ENCODE measurements around the gene GATA2.

The GATA2 gene

DNA sequence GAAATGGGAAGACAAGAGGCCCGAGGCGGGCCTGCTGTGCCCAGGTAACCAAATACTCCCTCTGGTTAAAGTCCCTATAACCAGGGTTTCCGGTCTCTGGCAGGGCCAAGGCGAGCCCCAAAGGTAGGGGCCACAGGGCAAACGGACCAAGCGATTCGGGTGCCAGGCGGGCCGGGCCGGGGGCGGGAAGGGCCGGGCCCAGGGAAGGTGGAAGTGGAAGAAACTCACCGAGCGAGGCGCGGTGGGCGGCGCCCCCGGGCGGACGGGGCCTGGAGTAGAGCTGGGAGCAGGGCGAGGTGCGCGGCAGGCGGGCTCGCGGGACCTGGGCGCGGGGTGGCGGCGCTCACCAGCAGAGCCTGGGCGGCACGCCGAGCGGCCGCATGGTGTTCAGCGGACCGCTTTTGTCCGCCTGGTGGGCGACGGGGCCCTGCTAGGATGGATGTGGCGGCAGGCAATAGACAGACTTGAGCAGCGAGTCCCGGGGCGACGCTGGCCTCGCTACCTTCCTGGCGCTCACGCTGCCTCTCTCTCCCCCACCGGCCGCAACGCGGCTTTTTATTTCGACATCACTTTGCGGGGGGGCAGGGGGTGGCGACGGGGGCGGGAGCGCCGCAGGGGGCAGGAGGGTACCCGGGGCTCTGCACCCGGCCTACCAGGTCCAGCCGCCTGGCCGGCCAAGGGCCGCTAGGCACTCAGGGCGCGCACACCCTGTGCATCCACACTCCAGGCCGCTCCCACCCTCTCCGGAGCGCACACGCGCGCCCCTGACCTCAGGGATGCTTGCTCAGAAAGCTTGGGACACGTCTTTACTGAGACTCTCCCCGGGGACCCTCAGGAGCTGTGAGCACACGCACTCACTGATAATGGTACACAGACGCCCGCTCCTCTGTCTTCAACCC is at the start of gene GATA2:
Gene GATA2, minus strand, starts transcription at position 531 of the 899 bp plus-strand sequence. CDS start 6,170 bp downstream, outside the sequence.
- FAIRE-seq, result no peak
- no peak for DNase-seq (ENCODE audit: insufficient read length, low spot score)

DNA sequence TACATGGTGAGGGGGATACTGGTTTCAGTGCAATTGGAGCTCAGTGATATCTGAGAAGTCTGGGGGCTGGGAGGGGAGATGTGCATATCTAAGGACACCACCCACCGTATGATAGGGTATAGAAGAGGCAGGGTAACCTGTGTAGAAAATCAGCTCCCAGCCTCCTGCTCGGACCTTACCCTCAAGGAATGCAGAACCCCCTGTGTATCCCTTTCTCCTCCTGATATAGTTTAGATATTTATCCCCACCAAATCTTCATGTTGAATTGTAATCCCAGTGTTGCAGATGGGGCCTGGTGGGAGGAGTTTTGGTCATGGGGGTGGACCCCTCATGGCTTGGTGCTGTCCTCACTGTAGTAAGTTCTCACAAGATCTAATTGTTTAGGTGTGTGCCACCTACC is 48.2 kb upstream of the GATA2 start:
- FAIRE-seq (no peak), DNase-seq (ENCODE audit: insufficient read length, low spot score) (no peak)

DNA sequence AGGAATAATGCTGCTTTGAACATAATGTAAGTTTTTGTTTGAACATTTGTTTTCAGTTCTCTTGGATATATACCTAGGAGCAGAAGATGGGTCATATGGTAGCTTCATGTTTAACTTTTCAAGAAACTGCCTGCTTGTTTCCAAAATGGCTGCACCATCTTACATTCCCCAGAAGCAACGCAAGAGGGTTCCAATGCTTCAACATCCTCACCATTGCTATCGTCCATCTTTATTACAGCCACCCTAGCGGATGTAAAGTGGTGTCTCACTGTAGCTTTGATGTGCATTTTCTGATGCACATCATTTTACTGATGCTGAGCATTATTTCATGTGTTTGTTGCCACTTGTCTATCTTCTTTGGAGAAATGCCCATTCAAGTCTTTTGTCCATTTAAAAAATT is 46.4 kb upstream of the GATA2 start:
- FAIRE-seq (no peak), DNase-seq (ENCODE audit: insufficient read length, low spot score) (no peak)

DNA sequence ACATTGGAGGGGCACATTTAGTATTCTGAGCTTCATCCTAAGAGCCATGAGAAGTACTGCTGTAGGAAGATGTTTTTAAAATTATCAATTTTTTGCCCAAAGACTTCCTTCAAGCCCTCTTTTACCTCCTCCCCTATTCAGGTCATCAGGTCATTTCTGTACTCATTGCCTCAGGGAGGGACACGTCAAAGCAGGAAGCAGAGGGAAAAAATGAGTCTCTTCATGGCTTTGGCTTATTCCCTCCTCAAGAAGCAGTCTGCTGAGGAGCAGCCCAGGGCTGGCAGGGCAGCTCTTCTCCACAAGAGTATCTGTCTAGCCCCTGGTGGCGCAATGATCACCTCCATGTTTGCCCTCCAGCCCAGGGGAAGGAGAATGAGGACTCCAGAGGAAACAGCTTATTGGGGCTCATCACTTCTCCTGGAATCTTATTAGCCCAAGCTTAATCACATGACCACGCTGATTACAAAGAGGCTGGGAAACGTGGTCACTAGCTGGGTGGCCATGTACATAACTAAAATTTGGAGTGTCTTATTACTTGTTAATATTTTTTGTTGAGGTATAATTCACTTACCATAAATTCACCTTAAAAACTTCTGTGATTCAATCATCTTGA is 44.2 kb upstream of the GATA2 start:
- no peak for DNase-seq (ENCODE audit: insufficient read length, low spot score)

DNA sequence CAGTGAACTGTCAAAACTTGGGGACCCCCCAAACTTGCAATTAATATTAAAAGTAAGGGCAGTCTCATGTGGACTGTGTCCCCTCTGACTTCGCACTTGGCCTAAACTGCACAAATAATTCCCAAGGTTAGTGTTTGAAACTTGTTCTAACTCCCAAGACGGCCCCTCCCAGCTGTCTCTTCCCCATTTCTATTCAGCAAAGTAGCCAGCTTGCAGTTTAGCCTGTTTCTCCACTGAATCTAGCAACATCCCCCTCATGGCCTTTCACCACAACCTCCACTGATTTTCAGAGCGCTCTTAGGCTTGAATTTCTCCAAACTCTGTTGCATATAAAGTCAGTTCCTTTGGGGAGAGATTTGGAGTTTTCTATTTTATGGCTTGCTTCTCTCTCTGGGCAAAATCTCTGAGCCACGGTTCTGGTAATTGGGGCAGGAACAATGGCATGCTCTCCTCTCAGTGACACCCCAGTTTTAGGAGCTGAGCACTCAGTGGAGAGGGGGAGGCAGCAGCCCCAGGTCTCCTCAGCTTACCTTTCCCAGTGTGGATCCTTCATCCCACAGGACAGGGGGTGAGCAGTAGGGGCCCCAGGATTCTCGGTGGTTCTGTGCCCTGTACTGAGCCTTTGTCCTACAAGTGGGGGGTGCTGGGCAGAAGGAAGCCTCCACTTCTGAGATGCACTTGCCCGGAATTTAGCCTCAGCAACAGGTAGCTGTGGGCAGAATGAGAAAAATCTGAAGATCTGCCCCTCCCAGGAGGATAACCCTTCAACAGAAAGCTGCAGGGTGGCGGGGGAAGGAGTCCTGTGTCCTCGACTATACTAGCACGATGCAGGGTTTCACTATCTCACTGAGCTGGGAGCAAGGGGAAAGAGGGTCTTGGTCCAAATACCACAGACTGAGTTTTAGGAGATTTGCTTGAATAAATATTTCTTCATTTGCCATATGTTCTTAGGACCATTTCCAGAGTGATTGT is 39.3 kb upstream of the GATA2 start:
- no peak for FAIRE-seq
- DNase-seq (ENCODE audit: insufficient read length, low spot score), result no peak

More for the DNA sequence above, 44.2 kb upstream of the GATA2 start:
- no peak for FAIRE-seq

DNA sequence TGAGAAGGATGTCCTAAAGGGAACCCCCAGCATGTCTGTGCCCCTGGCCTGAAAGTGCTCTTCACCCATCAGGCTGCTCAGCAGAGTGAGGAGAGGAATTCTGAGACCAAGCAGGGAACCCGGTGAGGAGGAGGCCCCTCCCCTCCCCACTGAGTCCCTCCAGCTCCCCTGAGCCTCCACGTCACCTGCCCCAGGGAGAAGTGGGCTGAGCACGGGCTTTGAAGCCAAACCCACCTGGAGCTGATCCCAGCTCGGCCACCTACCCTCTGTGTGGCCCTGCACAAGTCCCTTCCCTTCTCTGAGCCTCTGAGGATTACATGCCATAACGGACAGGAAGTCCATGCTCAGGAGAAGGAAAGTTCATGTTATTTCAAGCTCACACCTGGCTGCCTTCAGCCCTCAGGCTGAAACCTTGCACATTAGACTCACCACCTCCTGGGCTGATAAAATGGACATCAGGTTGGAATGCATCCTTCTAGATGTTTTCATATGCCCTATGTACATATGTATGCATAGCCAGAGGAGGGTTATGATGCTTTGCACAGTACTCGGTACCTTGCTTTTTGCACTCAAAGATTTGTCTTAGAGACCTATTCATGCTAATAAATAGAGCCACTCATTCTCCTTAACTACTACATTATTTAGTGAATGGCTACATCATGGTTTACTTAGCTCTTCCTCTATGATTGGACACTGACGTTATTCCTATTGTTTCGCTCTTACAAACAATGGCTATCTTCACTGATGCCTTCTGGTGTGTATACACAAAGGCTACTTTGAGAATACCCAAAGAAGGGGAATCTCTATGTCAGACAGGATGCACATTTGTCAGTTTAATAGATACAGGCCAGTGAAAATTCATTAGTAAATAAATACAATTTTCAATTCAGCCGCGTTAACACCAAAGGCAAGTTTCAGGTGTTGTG is 31.6 kb upstream of the GATA2 start:
- DNase-seq (ENCODE audit: insufficient read length, low spot score), result no peak
- no peak for FAIRE-seq

DNA sequence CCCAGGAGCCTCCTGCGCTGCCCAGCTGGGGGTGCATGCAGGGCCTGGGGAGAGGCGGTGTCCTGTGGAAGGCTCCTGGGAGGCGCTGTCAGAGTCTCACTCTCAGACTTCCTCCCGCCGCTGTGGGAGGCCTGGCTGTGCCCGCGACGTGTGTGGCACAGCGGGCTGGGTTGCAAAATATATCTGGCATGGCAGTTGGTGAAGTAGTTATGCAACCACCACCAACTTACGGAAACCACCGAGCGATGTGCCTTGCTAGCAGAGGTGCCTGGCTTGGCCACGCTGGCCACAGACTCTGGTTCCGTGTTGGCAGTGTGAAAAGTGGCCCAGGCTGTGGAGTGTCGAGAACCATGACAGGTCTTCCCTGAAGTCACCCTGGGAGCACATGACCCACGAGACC is 30.6 kb upstream of the GATA2 start:
- FAIRE-seq (no peak), DNase-seq (ENCODE audit: insufficient read length, low spot score) (no peak)

DNA sequence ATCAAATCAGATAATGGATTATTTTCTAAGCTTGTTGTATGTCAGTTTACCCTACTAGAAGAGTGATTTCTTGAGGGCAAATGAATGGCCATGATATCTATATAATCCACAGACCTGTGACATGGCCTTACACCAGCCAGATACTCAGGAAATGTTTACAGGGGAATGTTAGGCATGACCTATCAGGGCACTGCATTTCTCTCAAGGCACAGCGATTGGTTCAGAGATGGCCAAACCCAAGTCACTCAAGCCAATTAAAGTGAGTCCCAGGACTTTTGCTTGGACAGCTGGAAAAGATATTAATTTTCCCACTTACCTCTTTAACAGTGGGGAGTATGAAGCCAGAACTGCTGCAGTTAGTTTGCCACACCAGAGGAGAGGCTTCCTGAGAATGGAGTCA is 28.7 kb upstream of the GATA2 start:
- no peak for FAIRE-seq
- no peak for DNase-seq (ENCODE audit: insufficient read length, low spot score)

DNA sequence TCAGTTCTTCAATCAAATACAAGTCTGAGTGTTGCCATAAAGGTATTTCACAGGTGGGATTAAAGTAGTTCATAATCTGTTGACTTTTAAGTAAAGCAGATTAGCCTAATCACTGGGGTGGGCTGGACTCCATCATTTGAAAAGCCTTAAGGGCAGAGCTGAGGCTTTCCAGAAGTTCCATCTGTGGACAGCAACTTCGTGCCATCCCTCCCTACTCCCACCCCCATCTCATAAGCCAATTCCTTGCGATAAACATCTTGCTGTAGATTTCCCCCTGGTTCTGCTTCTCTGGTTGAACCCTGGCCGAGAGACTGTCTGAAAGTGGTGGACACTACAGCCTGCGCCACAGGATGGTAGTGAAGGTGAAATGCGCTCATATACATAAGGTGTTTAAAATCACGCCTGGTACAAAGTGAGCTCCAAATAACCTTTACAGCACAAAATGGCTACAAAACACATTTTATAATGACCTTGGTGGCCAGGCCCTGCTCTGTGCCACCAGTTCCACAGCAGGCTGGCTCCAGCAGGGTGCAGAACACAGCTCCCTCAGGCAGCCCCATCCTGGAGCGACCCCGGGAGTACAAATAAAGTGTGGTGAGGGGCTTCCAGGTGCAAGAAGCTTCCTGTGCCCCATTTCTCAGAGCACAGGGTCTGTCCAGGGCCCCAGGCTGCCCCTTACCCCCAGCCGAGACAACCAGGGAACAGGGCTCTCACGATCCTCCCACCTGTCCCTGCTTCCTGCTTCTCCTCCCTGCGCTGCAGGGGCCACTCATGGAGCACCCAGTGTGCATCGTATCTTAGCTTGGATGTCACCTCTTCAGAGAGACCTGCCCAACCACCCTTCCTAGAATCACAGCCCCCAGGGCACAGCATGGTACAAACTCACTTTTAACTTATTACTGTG is 25.8 kb upstream of the GATA2 start:
- FAIRE-seq (no peak), DNase-seq (ENCODE audit: insufficient read length, low spot score) (no peak)

DNA sequence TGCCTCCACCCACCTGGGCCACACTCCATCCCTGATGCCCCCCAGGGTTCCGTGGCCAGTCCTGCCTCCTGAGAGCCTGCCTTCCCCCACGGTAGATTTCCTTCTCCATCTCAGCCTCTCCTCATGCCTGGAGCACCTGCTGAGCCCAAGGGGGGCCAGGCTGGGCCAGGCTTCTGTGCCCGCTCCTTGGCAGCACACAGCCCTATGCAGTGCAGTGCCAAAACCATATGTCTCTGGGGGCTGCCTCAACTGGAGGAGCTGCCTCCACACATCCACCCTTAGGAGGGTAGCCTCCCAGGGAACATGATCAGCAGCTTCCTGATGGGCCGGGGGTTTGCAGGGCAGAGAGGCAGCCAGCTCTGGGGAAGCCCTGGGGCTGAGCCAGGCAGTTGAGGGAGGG is 24.6 kb upstream of the GATA2 start:
- DNase-seq (ENCODE audit: insufficient read length, low spot score), result no peak
- FAIRE-seq, result no peak

DNA sequence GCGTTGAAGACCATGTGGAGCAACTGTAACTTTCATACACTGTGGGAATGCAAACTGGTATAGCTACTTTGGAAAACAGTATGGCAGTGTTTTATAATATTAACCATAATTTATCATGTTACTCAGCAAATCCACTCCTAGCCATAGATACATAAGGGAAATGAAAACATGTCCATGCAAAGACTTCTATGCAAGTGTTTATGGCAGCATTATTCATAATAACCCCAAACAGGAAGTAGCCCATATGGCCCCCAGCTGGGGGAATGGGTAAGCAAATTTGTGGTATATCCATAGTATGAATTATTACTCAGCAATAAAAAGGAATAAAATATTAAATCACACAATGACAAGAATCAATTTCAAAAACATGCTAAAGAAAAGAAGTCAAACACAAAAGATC is 23.0 kb upstream of the GATA2 start:
- FAIRE-seq (no peak), DNase-seq (ENCODE audit: insufficient read length, low spot score) (no peak)

DNA sequence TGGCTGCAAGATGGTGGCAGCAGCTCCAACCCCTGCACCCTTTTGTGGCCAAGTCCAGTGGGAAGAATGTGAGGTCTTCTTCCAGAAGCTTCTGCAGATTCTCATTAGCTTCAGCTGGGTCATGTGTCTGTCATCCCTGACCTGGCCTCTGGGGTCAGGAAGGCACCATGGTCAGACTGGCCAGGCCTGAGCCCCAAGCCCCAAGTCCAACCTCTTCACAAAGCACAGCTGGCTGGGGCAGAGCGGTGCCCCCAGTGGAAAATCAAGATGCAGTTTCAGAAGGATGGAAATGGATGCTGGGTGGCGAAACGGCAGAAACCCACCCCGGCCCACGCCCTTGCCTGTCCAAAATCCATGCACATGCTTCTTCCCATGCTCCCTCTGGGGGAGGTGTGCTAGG is 15.9 kb upstream of the GATA2 start:
- no peak for DNase-seq (ENCODE audit: insufficient read length, low spot score)
- no peak for FAIRE-seq

DNA sequence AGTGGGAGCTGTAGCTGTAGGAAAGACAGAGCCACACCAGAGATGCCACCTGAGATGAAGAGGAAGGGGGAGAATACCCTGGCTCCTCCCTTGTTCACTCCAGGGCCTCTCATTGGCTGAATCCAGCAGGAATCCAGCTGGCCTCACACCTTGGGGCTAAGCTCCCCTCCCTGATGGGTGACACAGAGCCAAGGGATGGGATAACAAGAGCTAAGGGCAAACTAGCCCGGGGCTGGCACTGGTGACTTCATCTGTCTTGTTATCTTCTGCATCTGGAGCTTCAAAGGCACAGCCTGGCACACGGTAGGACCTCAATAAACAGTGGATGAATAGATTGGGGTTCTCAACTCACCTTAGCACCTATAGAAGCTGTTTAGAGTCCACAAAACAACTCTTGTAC is 13.8 kb upstream of the GATA2 start:
- no peak for DNase-seq (ENCODE audit: insufficient read length, low spot score)
- no peak for FAIRE-seq

DNA sequence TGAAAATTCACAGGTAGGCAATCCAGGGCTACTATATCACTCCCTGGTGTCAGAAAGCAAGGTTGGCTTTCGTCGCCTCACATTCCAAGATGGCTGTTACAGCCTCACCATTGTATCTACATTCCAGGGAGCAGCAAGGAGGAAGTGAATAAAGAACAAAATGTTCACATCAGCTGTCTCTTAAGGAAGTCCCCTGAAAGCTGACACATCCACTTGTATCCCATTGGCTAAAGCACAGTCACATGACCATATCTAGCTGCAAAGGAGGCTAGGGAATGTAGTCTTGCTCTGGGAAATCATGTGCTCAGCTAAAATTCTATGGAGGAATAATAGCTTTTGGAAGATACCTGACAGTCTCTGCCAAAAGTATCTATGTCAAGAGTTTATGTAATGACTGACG is 12.8 kb upstream of the GATA2 start:
- FAIRE-seq, result no peak
- DNase-seq (ENCODE audit: insufficient read length, low spot score), result no peak

DNA sequence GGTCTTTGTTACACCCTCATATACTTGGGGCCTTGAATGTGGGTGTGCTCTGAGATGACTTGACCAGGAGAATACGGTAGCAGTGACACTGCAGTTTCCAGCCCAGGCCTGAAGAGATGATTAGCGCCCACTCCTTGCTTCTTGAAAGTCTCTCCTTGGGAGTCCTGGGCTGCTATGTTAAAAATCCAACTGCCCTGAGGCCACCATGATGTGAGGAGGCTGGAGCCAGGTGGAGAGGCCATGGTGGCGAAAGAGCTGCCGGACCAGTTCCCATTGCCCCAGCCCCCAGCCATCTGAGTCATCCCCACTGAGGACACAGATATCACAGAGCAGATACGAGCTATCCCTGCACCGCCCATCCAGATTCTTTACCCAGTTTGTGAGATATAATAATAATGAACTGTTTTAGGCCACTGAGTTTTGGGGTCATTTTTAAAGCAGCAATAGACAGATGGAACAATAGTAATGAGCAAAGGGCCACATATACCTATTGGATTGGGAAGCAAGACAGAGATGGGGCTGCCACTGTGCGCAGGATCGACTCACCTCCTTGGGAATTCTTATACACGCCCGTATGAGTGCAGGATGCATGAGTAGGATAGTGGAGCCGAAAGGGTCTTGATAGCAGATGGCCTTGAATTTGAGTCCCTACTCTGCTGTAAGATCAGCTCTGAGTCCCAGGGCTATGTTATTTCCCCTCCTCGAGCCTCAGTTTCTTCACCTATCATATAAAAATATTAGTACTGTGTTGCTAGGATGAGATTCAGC is 12.1 kb upstream of the GATA2 start:
- no peak for DNase-seq (ENCODE audit: insufficient read length, low spot score)
- no peak for FAIRE-seq

DNA sequence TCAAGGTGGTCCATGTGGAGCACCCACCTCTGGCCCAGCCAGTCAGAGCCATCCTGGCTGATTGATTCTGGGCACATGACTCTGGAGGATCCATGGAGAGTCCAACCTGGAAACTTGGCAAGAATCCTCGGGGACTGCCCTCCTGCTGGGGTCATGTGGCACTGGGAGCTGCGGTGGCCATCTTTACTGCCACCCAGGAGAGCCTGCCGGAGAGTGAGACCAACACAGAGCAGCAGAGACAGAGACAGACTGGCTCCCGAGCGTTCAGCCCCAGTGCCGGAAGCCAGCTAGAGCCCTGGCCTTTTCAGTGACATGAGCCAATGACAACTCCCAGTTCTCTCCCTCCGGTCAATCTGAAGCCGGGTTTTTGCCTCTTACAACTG is 11.5 kb upstream of the GATA2 start:
- no peak for DNase-seq (ENCODE audit: insufficient read length, low spot score)
- FAIRE-seq, result no peak

DNA sequence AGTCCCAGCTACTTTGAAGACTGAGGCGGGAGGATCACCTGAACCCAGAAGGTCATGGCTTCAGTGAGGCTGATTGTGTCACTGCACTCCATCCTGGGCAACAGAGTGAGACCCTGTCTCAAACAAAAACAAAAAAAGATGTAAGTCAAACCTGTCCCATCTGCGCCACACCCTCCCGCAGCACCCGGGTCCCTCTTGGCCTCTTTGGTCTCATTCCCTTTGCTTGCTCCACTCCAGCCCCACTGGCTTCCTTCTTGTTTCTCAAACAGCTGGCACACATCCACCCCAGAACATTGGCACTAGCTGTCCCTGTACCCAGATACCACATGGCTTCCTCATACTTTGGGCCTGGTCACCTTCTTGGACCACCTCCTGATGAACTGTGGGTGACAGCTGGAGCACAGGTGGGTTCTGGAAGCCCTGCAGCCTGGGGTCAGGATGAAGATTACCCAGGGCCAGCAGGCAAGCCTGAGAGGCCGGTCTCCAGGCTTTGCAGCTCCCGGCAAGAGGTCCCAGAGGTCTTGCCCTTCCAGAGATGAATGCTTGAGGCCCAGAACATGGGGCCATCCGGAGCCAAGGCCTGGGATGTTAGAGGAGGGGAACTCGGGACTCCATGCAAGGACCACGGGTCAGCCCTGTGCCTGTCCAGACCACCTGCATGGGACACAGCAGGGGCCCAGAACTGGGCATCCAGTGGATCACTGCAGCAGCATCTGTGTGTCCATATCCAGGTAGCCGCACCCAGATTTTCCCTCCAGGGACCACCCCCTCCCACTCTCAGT is 10.9 kb upstream of the GATA2 start:
- FAIRE-seq, result no peak
- DNase-seq (ENCODE audit: insufficient read length, low spot score), result no peak
